ENCODE measurements around the gene DPAGT1.
A peak's percentile ranks its signal among the peaks of the same experiment; 100 is the strongest.

The DPAGT1 gene

DNA sequence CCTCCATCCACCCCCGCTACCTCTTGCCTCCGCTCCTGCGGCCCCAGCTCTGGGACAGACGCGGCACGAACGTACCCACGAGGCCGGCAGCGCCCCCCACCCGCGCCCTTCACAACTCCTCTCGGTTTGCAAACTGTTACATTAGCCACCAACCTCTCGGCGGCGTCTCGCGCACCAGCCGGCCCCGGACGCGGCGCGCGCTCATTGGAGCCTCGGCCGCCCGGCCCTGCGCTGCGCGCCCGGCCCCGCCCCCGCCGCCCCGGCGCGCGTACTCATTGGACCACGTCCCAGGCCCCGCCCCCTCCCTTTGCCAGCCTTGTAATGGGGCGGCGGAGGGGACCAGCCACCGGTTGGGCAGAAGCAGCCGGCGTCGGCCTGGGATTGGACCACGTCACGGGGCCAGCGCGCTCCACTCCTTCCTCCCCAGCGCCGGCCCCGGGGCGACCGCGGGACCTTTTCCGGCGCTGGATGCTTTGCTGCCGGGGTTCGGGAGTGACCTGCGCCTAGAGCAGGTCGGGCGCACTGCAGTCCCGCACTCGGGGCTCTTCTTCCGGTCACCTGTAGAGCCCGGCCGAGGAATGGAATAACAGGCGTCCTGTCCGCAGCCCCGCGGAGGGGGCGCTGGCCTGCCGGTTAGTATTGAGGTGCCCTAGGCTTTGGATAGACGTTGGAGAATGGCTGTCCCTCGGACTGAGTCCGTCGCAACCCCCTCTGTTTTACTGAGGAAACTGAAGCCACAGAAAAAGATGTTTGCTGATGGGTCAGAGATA, 44.5 kb downstream of the DPAGT1 start, which contains the start of gene HYOU1:
HYOU1 (minus strand) TSS at position 206 of the 770 bp plus-strand sequence. CDS start 1,045 bp downstream, outside the sequence.
- peak; percentile 99 for DNase-seq (ENCODE audit: low read depth)

DNA sequence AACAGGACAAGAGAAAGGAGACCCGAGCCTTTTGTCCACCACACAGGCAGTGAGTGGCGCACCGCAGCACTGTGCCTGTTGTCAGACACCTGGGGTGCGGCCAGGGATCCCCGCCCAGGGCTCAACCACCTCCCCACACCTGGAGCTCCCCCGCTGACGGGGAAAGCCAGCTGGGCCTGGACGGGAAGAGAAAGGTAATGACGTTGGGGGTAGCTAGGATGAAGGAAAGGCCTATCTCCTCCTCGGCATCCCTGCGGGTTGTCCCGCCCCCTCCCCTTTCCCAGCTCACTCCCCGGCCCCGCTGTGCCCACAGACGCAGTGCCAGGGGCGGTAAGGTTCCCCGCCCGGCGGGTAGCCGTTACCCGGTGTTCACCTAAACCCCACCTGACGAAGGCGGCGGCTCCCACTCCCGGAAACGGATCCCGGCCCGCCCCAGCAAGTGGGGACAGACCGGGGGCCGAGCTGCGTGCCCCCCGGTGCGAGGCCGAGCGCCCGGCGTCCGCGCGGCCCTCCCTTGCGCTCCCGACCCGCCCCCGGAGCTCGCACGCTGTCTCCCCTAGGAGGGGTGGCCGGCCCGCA, 45.1 kb downstream of the DPAGT1 start:
- DNase-seq (ENCODE audit: low read depth): no peak

DNA sequence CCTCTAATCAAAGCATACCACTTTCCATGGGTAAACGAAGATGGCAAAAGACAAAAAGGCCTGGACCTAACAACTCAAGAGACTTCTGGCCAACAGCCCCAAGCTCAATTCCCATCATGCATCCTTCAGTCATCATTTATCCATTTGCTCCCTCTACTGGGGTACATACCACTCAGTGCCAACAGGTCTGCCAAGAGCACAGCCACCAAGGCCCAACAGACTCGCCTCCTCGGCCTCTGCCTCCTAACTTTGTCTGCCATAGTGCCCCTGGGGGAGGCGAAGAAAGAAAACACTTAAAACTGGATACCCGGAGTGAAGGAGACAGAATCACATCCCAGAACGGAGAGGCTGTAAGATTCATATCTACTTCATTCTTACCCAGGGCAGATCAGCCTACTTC, 45.8 kb downstream of the DPAGT1 start:
- DNase-seq (ENCODE audit: low read depth): no peak

DNA sequence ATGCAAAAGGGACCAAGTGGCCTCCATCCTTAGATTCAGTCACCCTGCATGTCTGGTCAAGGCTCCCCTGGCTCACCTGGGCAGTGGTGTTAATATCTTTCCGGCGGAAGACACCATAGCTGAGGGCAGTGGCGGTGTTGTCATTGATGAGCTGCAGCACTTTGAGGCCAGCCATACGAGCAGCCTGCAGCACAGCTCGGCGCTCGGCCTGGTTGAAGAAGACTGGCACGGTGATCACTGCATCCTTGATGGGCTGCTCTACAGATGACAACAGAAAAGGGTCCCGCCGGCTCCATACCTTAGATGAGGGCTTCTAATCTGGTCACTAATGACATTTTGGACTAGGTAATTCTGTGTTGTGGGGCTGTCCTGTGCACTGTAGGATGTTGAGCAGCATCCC, 47.2 kb downstream of the DPAGT1 start:
- DNase-seq (ENCODE audit: low read depth): no peak

DNA sequence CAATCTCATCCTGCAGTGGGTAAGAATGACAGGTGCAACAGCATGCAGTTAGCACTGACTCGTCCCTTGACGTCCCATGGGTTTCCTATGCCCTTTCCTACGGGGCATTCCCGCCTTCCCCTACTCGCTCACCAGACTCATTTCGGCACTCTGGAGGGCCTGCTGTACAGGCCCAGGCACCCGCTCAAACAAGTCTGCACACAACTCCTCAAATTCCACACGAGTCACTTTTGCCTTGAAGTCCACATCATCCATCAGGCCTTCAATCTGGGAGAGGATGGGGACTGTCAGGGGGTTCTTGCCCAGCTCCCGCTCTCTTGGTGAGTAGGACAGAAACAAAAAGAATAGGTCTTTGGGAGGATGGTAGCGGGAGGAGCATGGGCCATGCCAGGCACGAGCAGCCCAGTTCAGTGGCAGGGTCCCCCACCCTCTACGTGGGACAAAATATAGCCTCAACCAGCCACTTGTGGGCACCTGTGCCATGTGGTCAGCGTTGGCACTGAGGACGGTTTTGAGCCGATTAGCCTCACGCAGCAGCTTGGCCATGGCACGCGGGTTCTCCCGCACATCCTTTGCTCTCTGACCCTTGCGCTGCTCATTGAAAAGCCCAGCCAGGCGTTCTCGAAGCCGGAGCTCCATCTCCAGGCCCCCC, 49.4 kb downstream of the DPAGT1 start:
- DNase-seq (ENCODE audit: low read depth): no peak

DNA sequence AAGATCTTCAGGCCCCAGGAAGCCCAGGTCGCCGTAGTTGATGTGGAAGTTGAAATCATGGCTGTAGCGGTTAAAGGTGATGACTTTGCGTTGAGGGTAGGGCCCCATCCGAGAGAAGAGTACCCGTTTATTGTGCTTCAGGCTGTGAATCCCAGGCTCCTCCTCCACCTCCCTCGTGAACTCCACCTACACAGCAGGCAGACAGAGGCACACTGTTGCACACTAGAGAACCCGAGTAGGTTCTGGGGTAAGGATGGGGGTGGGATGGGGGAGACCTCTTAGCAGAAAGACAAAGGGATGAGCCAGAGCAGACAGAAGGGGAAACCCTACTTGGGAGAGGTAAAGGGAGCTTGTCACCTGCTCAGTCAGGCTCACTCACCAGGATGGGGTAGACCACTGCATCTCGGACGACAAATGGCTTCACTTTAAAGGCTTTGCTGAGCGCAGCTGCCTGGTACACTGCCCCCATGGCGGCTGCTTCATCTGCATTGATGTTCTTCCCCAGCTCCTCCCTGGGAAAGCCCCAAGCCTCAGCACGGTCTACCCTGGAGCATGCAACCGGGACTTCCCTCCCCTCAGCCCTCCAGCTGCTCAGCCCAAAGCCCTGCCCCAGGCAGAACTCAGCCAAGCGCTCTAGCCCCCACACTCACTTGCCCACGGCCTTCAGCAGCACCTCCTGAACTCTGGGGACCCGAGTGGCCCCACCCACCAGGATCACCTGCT, 50.1 kb downstream of the DPAGT1 start:
- no peak for DNase-seq (ENCODE audit: low read depth)

DNA sequence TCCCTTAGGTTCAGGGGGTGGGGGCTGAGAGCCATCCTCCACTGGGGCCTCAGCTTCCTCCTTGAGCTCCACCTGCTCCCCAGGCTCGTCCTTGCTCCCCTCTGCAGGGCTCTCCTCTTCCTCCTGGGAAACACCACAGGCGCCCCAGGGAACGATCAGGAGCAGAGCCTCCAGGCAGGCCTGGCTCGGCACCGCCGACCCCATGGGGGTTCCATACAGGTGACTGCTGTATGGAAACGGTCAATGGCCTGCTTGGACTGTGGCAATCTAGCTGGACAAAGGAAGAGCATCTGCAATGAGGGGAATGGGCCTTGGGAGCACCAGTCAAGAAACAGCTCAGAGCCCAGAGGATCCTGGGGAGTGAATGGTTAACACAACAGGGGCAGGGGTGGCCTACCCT, 52.6 kb downstream of the DPAGT1 start:
- DNase-seq (ENCODE audit: low read depth): no peak

DNA sequence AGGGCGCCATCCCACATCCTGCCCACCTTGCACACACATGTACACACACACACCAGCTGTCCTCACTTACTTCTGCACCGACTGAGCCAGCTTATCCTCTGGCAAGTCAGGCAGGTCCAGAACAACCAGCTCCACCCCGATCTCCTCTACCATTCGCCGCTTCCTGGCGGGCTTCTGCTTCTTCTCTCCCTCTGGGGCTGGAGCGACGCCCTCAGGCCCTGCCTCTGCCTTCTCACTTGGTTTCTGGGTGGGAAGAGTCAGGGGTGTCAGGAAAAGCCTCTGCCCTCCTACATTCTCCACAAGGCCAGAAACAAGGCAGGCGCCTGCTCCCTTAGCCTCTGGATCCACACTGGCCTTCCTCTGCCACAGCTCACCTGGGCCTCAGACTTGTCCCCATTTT, 53.0 kb downstream of the DPAGT1 start:
- DNase-seq (ENCODE audit: low read depth): no peak

DNA sequence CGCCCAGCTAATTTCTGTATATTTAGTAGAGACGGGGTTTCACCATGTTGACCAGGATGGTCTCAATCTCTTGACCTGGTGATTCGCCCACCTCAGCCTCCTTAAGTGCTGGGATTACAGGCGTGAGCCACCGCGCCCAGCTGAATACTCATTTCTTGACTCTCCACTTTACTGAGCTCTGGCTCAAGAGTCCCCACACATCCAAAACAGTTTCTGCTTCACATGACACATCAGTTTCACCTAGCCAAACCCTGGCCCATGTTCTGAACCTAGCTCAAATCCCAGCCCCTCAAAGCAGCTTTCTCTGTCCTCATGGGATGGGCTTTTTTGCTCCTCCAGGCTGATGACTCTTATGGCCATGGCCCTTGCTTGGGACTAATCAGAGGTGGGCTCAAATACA, 54.4 kb downstream of the DPAGT1 start:
- DNase-seq (ENCODE audit: low read depth): no peak
